Coronary artery (tissue), 2 donors: Measurements from ENCODE around the gene PAEP.

Experiments
- DNase-seq: peaks from one replicate; pipeline ENCODE4 v3.0.0-alpha.2; 2017; ENCODE audit warnings: low spot score
- H3K27ac ChIP-seq, 2 donors: fragments of 200-600 bp; sonication (generic); one replicate each; pipeline ENCODE4 v1.5.1; 2016 to 2019
- H3K4me3 ChIP-seq: fragments of 200-600 bp; sonication (generic); 2 replicates; pipeline ENCODE4 v1.5.1; 2016; ENCODE audit warnings: mild to moderate bottlenecking, moderate library complexity
- CTCF ChIP-seq: fragments of 200-600 bp; sonication (generic); IDR thresholded peaks from one replicate; pipeline ENCODE4 v1.5.1; 2019; ENCODE audit warnings: antibody characterized with exemption

PAEP gene

GRCh38 chr9:135516132-135516860 lies 45.3 kb upstream of the PAEP start:
- no peak overlapping the region for H3K27ac ChIP-seq
- no peak for TF ChIP-seq CTCF
- DNase-seq = peak; percentile 49
- H3K4me3 ChIP-seq = no peak overlapping the region

DNA sequence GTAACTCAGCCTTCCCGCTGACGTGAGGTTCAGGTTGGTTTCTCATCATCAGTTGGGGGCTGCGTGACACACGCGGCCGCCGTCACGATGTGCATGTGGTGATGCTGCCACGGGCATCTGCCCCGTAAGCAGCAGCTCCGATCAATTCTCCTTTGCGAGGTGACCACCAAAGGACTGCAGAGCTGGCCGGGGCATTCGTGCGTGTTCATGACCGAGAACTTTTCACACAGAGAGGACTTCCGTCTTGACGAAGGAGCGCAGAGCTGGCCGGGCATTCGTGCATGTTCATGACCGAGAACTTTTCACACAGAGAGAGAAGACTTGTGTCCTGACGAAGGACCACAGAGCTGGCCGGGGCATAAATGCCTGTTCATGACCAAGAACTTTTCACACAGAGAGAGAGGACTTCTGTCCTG lies 44.1 kb upstream of the PAEP start:
- no peak overlapping the region for H3K27ac ChIP-seq
- DNase-seq = peak; percentile 46
- H3K4me3 ChIP-seq = no peak overlapping the region
- no peak for TF ChIP-seq CTCF

DNA sequence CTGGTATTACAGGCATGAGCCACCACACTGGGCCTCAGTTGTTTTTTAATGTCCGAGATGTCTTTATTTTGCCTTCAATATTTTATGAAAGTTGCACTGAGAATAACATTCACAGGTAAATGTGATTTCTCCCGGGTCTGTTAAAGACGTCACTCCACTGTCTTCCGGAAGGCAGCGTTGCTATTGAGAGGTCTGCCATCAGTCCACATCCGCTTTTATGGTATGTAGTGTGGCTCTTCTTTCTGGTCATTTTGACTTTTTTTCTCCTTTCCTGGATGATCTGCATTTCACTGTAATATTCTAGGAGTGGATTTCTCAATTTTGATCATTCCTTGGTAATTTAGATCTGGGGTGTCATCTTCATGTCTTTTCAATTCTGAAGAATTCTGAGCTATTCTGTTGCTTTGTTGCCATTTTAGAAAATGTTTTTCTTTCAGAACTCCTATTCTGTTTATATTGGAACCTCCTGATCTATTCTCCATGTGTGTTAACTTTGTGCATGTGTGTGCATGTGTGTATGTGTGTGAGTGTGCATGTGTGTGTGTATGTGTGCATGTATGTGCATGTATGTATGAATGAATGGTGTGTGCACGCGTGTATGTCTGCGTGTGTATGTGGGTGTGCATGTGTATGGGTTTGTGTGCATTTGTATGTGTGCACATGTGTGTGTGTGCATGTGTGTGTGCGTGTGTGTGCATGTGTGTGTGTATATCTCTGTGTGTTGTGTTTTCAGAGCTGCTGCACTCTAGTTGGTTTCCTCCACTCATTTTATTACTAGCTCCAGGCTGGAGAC lies 42.2 kb upstream of the PAEP start:
- no peak overlapping the region for H3K27ac ChIP-seq

DNA sequence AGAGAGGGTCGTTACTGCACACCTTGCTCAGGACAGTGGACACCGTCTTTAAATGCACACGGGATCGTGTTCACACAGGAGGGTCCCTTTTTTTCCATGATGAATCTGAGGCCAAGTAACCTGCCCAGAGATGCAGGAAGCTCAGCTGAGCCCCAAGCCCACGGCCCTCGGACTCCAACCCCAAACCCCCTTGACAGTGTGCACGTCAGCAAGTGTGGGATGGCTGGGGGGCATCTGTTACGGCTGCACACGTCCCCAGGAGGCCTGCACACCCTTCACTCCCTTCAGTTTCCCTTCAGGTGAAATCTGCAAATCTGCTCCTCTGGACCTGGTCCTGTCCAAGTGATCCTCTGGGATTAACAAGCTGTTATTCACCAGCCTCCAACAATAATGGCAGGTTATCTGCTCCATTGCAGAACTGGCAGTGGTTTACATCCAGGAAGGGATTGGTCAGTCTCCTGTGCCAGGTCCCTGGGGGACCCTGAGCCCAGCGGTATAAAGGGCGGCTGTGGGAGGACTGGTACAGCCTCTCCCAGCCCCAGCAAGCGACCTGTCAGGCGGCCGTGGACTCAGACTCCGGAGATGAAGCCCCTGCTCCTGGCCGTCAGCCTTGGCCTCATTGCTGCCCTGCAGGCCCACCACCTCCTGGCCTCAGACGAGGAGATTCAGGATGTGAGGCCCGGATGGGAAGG lies 40.5 kb upstream of the PAEP start, which contains the start of gene LCN1:
Gene LCN1, plus strand, starts transcription at position 525 of the 692 bp plus-strand sequence. Its CDS starts 58 bp downstream, at position 583.
- Histone ChIP-seq H3K27ac (no peak within 1 kb of the TSS), H3K4me3 (no peak within 1 kb of the TSS)
- peak; percentile 9 for DNase-seq
- no peak for TF ChIP-seq CTCF

More for the DNA sequence above, 42.2 kb upstream of the PAEP start:
- no peak for DNase-seq
- TF ChIP-seq CTCF = no peak
- no peak overlapping the region for H3K4me3 ChIP-seq

DNA sequence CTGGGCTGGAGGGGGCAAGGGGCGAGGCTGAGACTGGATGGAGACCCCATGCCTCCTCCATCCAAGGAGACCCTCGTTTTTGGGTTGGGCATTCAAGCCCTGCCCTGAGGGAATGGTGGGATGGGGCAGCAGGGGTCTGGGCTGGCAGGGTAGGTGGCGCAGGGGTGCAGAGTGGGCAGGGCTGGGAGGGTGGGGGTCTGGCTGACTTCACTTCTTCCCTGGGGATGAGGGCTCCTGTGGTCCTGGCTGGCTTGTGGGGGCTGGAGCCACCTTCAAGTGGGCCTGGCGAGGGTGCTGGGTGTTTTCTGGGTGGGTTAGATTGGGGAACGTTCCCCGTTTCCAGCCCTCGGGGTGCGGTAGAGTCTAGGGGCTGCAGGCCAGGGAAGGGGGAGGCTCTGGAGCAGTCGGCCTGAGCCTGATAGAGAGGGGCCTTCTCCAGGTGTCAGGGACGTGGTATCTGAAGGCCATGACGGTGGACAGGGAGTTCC lies 39.9 kb upstream of the PAEP start:
- DNase-seq = peak; percentile 21
- no peak overlapping the region for H3K27ac ChIP-seq
- no peak for TF ChIP-seq CTCF

DNA sequence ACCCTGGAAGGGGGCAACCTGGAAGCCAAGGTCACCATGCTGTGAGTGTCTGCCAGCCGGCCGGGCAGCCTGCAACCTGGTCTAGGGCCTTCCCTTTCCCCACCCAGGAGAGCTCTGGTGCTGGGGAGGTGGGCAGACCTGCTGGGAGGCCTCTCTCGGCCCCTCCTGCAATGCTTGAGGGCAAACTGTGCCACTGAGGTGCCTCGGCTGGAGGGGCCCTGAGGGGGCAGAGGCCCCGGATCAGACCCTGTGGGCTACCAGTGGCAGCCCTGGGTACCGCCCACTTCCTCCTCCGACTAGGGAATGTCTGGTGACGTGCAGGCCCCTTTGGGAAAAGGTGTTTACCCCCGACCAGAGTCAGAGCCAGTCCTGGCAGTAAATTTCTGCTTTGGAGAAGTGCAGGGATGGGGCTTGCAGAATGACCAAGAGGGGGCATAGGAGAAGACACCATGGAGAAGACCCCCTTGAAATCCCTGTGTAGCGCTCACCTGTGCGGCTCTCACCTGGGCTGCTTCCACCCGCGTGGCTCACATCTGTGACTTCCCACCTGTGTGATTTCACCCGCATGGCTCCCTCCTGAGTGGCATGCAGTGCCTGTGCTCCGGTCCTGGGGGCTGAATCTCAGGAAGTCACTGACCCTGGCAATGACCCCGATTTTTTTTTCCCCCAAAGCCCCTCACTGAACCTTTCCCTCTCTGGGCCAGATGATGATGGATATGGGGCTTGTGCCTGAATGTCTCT lies 39.2 kb upstream of the PAEP start:
- Histone ChIP-seq H3K27ac (no peak overlapping the region), H3K4me3 (no peak overlapping the region)
- DNase-seq = peak; percentile 61
- no peak for TF ChIP-seq CTCF

More for the DNA sequence above, 39.9 kb upstream of the PAEP start:
- H3K4me3 ChIP-seq = no peak overlapping the region
